Lung (tissue), 12 donors: ENCODE results near the gene NPB. TPM values are rescaled to one million over a fixed set of nuclear protein-coding genes. Genes with fewer than 3 reads are reported as not detected.

ENCODE experiments used
- ATAC-seq: fragments of 200-7000 bp; cut with Tn5 transposase; one replicate; pipeline ENCODE4 v1.9.1; 2020; ENCODE audit warnings: moderate number of reproducible peaks; ENCODE audit not compliant: insufficient read depth, low FRiP score
- DNase-seq, 3 donors: peaks; one replicate each; pipeline ENCODE4 v3.0.0-alpha.2; 2013 to 2017
- H3K27ac ChIP-seq, 2 donors: one replicate each; pipeline ENCODE4 v1.5.1; 2013; ENCODE audit warnings: mild to moderate bottlenecking in 2 of 2, moderate library complexity in 2 of 2, control low read depth in 1 of 2, inconsistent platforms in 1 of 2, low read depth in 1 of 2, low read length in 1 of 2
- H3K27me3 ChIP-seq, 3 donors: one replicate each; pipeline ENCODE4 v1.5.1; 2013; ENCODE audit warnings: low read length in 2 of 3; ENCODE audit not compliant: control insufficient read depth in 3 of 3, insufficient read depth in 3 of 3
- H3K36me3 ChIP-seq, 4 donors: one replicate each; pipeline ENCODE4 v1.5.1; 2013; ENCODE audit warnings: low read length in 4 of 4, mild to moderate bottlenecking in 1 of 4, moderate library complexity in 1 of 4; ENCODE audit not compliant: control insufficient read depth in 4 of 4, insufficient read depth in 4 of 4
- H3K4me1 ChIP-seq, 5 donors: one replicate each; pipeline ENCODE4 v1.5.1; 2013; ENCODE audit warnings: low read length in 5 of 5, mild to moderate bottlenecking in 2 of 5, moderate library complexity in 1 of 5; ENCODE audit not compliant: control insufficient read depth in 5 of 5, insufficient read depth in 5 of 5
- H3K4me3 ChIP-seq: one replicate; pipeline ENCODE4 v1.5.1; 2013; ENCODE audit warnings: mild to moderate bottlenecking, control low read depth, moderate library complexity
- H3K9ac ChIP-seq, 2 donors: one replicate each; pipeline ENCODE4 v1.5.1; 2013; ENCODE audit warnings: low read length in 2 of 2, control low read depth in 1 of 2; ENCODE audit not compliant: insufficient read depth in 1 of 2
- H3K9me3 ChIP-seq, 4 donors: one replicate each; pipeline ENCODE4 v1.5.1; 2013; ENCODE audit warnings: low read length in 3 of 4, mild to moderate bottlenecking in 1 of 4, moderate library complexity in 1 of 4; ENCODE audit not compliant: control insufficient read depth in 4 of 4, insufficient read depth in 3 of 4
- CTCF ChIP-seq: IDR thresholded peaks from 2 replicates; pipeline ENCODE4 v1.5.1; 2012; ENCODE audit warnings: mild to moderate bottlenecking; ENCODE audit errors: control extremely low read depth, extremely low read depth
- WGBS, 2 donors: extraction: QIAGEN DNeasy Blood & Tissue Kit; methylation state at CpG; one replicate each; pipeline ENCODE4 v1.1.7; 2013; 5-methylcytosine and 5-hydroxymethylcytosine counted together
- polyA plus RNA-seq, 2 donors: library from polyadenylated mRNA; stranded (reverse); fragments of 200-250 nt; gene quantifications; one replicate each; pipeline ENCODE4 v1.2.1, GENCODE V29; 2013
- total RNA-seq, 2 donors: library from RNA; depleted of rRNA in 1 of 2; stranded (reverse); fragments of >200 nt in 1 of 2; gene quantifications; one replicate each; pipeline ENCODE4 v1.2.1, GENCODE V29; 2014 to 2021
- donor health status: control.
- donor health status: control.
- donor health status: Bipolar disorder and iron deficiency.
- donor health status: healthy.
- donor health status: DM: yes; HTN: yes; CAD: no.

NPB gene
- total and polyA plus RNA-seq, 4 donors = 0.41 to 0.55 (median 0.46) TPM

- peaks cover 18 to 48% (median 34%) of the 10 kb centered on the region in 4 donors for H3K36me3 ChIP-seq
- no peak for TF ChIP-seq CTCF
Observed at GRCh38 chr17:81888105-81888987, 13.7 kb upstream of the NPB start.

GRCh38 chr17:81888988-81889595 is 12.9 kb upstream of the NPB start:
- Histone ChIP-seq H3K27ac (no peak overlapping the region), H3K9ac (no peak overlapping the region), H3K27me3 (no peaks in the 10 kb centered on the region), H3K9me3 (no peaks in the 10 kb centered on the region), H3K4me1 (peaks cover 0 to 10% (median 7%) of the 10 kb centered on the region in 5 donors), H3K36me3 (peaks cover 18 to 48% (median 32%) of the 10 kb centered on the region in 4 donors), H3K4me3 (no peak overlapping the region)
- ATAC-seq (no peak), DNase-seq (no peak)
- TF ChIP-seq CTCF = no peak
- 94 to 97% methylated on average over 16 of the region's 16 CpGs for WGBS, 2 donors

More at GRCh38 chr17:81888105-81888987, 13.7 kb upstream of the NPB start:
- peaks cover 0 to 10% (median 7%) of the 10 kb centered on the region in 5 donors for H3K4me1 ChIP-seq
- DNase-seq (no peak), ATAC-seq (no peak)
- 95 to 97% methylated on average over 44 of the region's 44 CpGs for WGBS, 2 donors
- H3K27ac ChIP-seq = no peak overlapping the region
- no peak overlapping the region for H3K9ac ChIP-seq
- H3K27me3 ChIP-seq = no peaks in the 10 kb centered on the region
- no peaks in the 10 kb centered on the region for H3K9me3 ChIP-seq
- no peak overlapping the region for H3K4me3 ChIP-seq

- ATAC-seq = no peak
- no peak for TF ChIP-seq CTCF
- DNase-seq = no peak
- 90 to 92% methylated on average over 9 of the region's 9 CpGs for WGBS, 2 donors
- Histone ChIP-seq H3K9ac (no peak overlapping the region), H3K9me3 (no peaks in the 10 kb centered on the region), H3K27ac (no peak overlapping the region), H3K4me1 (peaks cover 0 to 10% (median 7%) of the 10 kb centered on the region in 5 donors), H3K27me3 (no peaks in the 10 kb centered on the region), H3K4me3 (no peak overlapping the region), H3K36me3 (peaks cover 21 to 49% (median 28%) of the 10 kb centered on the region in 4 donors)
Observed at GRCh38 chr17:81889602-81890001, 12.4 kb upstream of the NPB start.
